GM10847 (cell line): ENCODE measurements around the gene GTF3C5.

ENCODE experiments used
- POLR2A ChIP-seq: IDR thresholded peaks from 2 replicates; pipeline ENCODE4 v1.6.1; 2011; ENCODE audit not compliant: insufficient read length; ENCODE audit errors: extremely low read depth

GTF3C5 gene

DNA sequence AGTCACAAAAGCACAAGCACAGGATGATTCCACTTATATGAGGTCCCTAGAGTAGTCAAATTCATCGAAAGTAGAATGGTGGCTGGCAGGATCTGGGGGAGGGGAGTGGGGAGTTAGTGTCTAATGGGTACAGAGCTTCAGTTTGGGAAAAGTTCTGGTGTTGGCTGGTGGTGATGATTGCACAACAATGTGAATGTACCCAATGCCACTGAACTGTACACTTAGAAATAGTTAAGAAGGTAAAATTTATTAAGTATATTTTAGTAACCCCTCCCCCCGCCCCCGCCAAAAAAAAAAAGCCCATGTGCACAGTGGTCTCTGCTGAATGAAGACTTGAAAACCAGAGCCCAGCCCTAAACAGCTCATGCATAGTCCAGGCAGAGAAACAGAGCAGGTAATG, 24.8 kb upstream of the GTF3C5 start:
- no peak for TF ChIP-seq POLR2A

DNA sequence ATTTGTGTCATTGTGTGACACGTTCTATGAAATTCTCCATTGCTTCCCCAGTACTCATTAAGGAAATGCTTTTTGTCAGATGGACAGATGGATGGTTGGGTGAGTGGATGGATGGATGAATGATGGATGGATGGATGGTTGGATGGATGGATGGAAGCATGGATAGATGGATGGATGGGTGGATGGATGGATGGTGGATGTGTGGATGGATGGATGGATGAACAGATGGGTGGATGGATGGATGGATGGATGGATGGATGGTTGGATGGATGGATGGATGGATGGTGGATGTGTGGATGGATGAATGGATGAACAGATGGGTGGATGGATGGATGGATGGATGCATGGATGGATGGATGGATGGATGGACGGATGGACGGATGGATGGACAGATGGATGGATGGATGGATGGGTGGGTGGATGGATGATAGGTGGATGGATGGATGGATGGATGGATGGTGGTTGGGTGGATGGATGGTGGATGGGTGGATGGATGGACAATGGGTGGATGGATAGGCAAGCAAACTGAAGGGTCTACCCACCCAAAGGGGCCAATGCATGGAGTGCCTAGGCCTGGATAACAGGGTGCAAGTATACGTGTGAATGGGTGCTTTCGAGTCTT, 24.0 kb upstream of the GTF3C5 start:
- no peak for TF ChIP-seq POLR2A

DNA sequence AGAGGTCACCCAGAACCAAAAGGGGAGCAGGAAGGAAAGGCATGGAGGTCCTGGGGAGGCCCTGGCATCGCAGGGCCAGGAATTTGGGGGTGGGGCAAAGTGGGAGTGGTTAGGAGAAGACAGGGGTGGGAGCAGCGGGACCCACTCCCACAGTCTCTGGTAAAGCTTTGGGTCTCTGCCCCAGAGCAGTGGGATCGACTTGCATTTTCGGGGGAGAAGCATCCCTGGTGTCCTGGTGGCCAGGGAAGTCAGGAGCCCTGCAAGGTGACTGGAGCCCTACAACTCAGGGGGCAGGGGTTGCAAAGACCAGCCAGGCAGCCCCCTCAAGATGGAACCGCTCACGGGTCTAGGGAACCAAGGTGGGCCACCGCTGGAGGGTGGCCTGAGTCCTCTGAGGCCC, 22.4 kb upstream of the GTF3C5 start:
- no peak for TF ChIP-seq POLR2A

DNA sequence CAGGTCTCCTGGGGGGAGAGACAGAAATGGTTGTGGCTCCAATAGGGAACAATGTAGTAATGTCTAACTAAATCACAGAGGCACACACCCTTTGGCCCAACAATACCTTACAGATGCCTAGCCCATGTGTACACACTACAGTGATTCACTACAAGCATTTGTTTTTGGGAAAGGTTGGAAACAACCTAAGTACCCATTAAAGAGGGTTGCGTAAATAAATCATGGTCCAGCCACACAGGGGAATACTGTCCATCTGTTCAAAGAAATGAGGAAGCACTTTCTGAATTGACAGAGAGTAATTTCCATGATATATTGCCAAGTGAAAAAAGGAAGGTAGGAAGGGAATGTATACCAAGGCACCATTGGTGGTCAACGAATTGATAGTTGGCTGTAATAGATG, 22.0 kb upstream of the GTF3C5 start:
- no peak for TF ChIP-seq POLR2A

DNA sequence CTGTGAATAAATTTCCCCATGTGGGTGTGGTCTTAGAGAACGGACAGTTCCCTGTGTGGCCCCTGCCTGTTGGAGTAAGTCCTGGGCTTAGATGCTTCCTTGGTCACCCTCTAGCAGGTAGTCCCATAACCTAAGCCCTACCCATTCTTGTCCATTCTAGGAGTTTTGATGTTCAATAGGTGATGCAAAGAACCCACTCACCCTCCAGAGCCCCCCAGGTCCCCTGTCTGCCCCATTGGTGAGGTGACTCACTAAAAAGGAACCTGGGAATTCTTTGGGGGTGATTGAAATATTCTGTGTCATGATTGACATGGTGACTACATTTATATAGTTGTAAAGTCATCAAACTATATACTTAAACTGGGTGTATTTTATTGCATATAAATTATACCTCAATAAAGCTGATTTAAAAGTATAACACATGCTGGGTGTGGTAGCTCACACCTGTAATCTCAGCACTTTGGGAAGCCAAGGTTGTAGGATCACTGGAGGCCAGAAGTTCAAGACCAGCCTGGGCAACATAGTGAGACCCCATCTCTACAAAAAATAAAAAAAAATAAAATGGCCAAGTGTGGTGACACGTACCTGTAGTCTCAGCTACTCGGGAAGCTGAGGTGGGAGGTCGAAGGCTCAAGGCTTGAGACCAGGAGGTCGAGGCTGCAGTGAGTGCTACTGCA, 20.8 kb upstream of the GTF3C5 start:
- TF ChIP-seq POLR2A, result no peak

DNA sequence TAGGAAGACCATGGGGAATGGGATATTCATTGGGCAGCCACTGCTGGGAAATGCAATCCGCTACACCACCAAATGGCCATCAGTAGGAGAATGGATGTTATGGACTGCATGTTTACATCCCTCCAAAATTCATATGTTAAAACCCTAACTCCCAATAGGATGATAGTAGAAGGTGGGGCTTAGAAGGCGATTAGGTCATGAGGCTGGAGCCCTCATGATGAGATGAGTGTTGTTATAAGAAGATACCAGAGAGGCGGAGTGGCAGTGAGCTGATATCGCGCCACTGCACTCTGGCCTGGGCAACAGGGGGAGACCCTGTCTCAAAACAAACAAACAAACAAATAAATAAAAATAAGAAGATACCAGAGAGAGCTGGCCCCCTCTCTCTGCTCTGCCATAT, 16.1 kb upstream of the GTF3C5 start:
- TF ChIP-seq POLR2A, result no peak

DNA sequence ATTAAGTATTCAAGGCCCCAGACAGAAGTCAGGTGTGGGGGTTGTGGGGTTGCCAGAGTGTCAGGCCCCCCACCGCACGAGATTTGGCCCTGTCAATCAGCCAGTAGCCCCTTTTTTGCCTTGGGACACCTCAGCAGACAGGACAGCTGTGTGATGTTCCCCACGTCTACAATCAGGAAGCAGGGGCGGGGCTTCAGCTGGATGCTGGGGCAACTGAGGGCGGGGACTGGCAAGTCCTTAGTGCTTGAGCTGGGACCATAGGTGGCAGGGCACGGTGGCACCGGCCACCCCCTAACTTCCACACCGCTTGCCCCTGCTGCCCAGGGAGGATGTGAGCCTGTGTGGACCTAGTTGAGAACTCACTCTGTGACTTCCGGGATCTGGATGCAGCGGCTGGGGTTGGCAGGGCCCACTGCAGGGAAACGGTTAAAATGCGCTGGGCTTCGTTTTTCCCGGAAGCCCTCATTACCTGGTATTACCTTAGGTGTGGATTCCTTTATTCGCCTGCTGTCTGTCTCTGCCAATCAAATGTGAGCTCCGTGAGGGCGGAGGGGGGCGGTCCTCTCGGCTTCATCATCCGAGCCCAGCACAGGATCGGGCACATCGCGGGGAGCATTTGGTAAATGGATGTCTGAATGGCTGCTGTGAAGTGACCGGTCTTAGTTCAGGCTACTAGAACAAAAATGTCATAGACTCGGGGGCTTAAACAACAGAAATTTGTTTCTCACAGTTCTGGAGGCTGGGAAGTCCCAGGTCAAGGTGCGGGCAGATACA, 7.5 kb upstream of the GTF3C5 start:
- TF ChIP-seq POLR2A, result no peak

DNA sequence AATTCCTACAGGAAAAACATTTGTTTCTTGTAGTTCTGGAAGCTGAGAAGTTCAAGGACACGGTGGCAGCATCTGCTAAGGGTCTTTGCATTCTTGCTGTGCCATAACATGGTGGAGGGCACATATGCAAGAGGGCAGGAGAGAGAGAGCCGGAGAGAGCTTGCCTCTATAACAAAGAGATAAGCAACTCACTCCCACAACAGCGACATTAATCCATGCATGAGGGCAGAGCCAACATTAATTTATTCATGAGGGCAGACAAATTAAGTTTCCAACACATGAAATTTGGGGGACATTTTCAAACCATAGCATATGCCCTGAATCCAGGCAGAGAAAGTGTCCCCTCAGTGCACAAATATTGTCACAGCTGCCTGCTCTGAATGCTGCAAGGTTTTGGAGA, 4.4 kb upstream of the GTF3C5 start:
- no peak for TF ChIP-seq POLR2A

DNA sequence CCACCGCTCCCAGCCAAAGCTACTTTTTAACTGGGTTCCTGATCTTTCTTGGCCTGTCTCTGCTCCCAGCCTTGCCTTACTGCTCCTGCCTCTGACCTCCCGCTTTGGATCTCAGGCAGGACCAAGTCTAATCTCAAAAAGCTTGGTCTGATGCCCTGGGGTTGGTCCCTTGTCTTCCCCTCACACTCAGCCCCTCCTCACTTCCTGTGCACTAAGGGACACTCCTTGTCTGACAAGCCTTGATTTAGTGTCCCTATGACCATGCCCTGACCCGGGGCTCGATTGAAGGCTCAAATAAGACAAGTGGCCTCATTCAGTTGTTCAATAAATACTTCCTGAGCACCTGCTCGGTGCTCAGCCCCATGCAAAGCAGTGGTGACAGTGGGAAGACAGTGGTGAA, 3.7 kb upstream of the GTF3C5 start:
- TF ChIP-seq POLR2A, result no peak

DNA sequence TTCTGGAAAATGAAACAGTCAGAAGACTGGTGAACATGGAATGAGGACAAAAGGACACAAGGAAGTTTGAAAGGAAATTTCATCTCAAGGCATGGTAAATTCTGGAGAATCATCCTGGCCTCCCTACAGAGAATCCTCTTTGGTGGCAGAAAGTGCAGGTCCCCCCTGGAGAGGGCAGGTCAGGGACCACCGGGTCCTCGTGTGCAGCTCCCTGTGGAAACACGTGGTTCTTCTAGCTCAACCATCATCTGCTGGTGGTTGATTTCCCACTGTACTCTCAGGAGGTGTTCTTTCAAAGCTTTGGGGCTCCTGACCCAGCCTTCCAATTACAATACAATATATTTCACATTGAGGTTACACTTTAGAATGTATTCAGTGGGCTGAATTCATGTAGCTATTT, 2.6 kb upstream of the GTF3C5 start:
- no peak for TF ChIP-seq POLR2A

DNA sequence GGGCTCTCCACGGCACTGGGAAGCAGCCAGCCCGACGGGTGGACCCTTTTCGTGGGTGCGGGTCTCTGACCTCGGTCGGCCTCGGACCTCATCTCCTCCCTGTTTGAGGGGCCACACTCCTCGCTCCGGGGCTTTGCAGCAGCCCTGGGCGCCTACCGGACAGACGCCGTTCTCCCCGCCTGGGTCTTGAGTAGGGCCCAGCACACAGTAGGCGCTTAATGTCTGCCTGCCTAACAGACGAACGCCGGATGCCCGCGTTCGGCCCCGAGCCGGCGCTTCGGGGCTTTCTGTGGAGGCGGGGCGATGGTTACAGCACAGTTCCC, 842 bp upstream of the GTF3C5 start:
- no peak for TF ChIP-seq POLR2A

DNA sequence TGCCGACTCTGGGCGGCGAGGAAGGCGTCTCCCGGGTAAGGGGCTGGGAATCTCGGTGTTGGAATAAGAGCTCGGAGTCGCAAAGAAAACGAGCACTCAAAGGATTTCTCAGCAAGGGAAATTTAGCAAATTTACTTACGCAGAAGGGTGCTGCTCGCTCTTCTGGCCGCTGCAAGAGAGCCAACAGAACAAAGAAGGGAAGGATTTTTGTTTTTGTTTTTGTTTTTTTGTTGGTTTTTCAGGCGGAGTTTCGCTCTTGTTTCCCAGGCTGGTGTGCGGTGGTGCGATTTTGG, 279 bp downstream of the GTF3C5 start:
- TF ChIP-seq POLR2A, result no peak

DNA sequence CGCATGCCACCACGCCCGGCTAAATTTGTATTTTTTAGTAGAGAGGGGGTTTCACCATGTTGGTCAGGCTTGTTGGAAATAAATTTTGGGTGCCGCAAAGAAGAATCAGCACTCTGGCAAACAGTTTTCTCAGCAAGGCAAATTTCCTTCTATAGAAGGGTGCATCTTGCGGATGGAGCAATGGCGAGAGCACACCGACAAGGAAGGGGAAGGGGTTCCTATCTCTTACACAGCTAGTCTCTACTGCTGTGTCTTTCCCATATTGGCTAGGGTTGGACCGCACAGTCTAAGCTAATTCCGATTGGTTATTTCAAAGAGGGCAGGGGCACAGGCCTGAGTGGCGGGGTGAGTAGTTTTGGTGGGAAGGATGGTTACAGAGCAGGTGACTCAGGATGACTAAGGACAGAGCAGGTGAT, 707 bp downstream of the GTF3C5 start:
- TF ChIP-seq POLR2A, result no peak

DNA sequence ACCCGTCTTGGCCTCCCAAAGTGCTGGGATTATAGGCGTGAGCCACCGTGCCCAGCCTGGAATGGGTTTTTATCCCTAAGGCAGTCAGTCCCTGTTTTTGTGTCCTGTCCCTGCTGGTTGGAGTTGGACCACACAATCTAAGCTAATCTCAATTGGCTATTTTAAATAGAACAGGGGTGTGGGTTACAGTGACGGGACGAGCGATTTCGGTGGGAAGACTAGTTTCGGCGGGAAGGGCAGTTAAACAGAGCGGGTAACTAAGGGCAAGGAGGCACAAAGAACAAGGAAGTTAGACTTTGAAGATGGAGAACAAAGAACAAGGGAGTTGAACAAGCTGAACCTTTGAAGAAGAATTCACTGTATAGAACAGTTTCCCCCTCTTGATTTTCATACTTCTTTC, 1.4 kb downstream of the GTF3C5 start:
- no peak for TF ChIP-seq POLR2A

DNA sequence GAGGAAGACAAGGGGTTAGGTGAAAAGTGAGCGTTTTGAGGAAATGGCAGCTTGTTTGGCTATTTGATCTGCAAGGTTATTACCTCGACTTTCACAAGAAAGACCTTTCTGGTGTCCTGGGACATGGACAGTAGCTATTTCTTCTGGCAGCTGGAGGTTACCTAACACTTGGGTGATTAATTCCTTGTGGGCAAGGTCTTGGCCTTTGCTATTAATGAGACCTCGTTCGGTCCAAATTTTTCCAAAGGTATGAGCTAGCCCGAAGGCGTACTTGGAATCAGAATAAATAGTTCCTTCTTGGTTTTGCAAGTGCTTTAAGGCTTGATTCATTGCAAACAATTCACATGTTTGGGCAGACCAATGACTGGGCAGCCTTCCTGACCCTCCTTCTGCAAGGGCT, 4.9 kb downstream of the GTF3C5 start:
- TF ChIP-seq POLR2A, result no peak

DNA sequence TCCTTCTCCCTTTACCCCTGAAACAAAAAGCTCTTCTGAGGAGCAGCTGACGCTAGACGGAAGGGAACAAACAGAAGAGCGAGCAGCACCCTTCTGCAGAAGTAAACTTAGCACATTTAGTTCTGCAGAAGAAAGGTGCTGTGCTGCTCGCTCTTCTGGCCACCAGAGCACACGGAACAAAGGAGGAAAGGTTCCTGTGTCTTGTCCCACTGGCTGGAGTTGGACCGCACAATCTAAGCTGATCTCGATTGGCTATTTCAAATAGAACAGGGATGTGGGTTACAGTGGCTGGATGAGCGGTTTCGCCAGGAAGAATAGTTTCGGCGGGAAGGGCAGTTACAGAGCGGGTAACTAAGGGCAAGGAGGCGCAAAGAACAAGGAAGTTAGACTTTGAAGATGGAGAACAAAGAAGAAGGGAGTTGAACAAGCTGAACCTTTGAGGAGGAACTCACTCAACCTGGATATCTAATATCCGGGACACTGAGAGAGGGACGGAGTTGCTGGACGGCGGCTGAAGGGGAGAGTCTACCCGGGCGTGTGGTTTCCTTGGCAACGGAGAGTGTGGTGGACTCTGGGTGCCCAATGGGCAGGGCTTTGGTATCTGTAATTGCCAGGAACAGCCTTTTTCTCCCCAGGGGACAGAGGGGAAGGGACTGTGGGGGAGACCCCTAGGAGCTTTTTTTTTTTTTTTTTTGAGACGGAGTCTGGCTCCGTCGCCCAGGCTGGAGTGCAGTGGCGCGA, 7.1 kb downstream of the GTF3C5 start:
- no peak for TF ChIP-seq POLR2A

DNA sequence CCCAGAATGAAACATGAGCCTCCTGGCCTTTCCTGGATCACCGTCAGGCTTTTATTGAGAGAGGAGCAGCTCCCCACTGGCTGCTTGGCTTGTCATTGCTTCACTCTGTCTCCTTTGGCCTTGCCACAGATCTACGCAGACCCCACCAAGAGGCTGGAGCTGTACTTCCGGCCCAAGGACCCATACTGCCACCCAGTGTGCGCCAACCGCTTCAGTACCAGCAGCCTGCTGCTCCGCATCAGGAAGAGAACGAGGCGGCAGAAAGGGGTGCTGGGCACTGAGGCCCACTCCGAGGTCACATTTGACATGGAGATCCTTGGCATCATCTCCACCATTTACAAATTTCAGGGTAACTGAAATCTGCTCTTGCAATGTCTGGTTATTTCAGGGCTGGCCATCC, 11.2 kb downstream of the GTF3C5 start:
- TF ChIP-seq POLR2A, result no peak

DNA sequence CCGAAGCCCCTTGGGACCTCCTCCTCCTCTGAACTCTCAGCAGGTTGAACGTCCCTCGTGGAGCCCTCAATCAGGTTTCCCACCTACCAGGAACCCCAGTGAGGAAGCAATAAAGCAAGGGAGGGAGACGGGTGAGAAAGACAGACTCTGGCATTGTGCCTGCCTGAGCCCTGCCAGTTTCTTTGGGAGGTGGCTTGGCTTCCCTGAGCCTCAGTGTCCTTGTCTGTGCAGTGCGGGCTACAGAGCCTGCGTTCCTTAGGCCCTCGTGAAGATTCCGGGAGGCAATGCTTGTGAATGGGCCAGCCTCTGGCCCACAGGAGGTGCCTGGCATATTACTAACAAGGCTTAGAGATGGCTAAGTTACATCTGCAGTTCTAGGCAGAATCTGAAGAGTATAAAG, 11.9 kb downstream of the GTF3C5 start:
- no peak for TF ChIP-seq POLR2A
